Measurements from ENCODE around the gene PNPLA7.

- TF ChIP-seq PKNOX1 (IDR thresholded peaks at IDR 0.05) (no peak), FOXM1 (IDR thresholded peaks at IDR 0.05; ENCODE audit: borderline replicate concordance) (no peak), NFRKB (IDR thresholded peaks at IDR 0.05) (no peak), SUZ12 (IDR thresholded peaks at IDR 0.05) (no peak), L3MBTL2 (conservative IDR thresholded peaks at IDR 0.05) (no peak), BHLHE40 (IDR thresholded peaks at IDR 0.05; ENCODE audit: borderline replicate concordance) (no peak), ELF4 (IDR thresholded peaks at IDR 0.05) (no peak), SP1 (IDR thresholded peaks at IDR 0.05) (no peak), FOXA1 (IDR thresholded peaks at IDR 0.05) (no peak), TARDBP (IDR thresholded peaks at IDR 0.05) (no peak)
Observed at GRCh38 chr9:137494104-137494544, 56.1 kb downstream of the PNPLA7 start.

Measured in HEK293T (cell line).